ENCODE data around the gene GNG8.

Gene GNG8

GRCh38 chr19:46625731-46626130 lies 10.3 kb downstream of the GNG8 start:
- H3K4me1 ChIP-seq, result peaks cover 74 to 95% (median 82%) of the 10 kb centered on the region in 10 experiments
- peak overlapping the region in 8 of 11 experiments; percentile 31 to 73 (median 66); a peak in 12 of 22 replicates for H3K9ac ChIP-seq
- 0 out of 22 replicates have a peak, but pooled peaks cover 0 to 6% (median 0%) of the 10 kb centered on the region in 11 experiments for H4K20me1 ChIP-seq
- no peak for TF ChIP-seq Cebpa-rat (IDR thresholded peaks at IDR 0.05)
- H3K36me3 ChIP-seq, result peaks cover 0 to 14% (median 0%) of the 10 kb centered on the region in 11 experiments; a peak in 4 of 22 replicates
- peak overlapping the region; percentile 79 to 100 (median 89) for H3K4me2 ChIP-seq
- H3K27me3 ChIP-seq, result no peaks in the 10 kb centered on the region
- H3K9me3 ChIP-seq (replicated peaks in 1 of 11), result no peaks in the 10 kb centered on the region
- peak overlapping the region in 1 of 10 experiments; percentile 68; a peak in 1 of 20 replicates for H3K4me3 ChIP-seq
- peak overlapping the region; percentile 46 to 79 (median 71); a peak in 20 of 22 replicates for H3K27ac ChIP-seq

- peak within 1 kb of the TSS in 8 of 10 experiments; percentile 43 to 68 (median 52); a peak in 15 of 20 replicates for H3K4me3 ChIP-seq
- H3K4me2 ChIP-seq, result peak within 1 kb of the TSS; percentile 79 to 100 (median 89)
- peak within 1 kb of the TSS; percentile 46 to 79 (median 71); a peak in 20 of 22 replicates for H3K27ac ChIP-seq
- TF ChIP-seq Cebpa-rat (IDR thresholded peaks at IDR 0.05), result no peak
- no peaks in the 10 kb centered on the region for H3K9me3 ChIP-seq (replicated peaks in 1 of 11)
- H3K27me3 ChIP-seq, result no peaks in the 10 kb centered on the region
- peak within 1 kb of the TSS in 10 of 11 experiments; percentile 9 to 77 (median 68); a peak in 19 of 22 replicates for H3K9ac ChIP-seq
- H3K4me1 ChIP-seq, result peaks cover 78 to 96% (median 85%) of the 10 kb centered on the region in 10 experiments
- peaks cover 0 to 16% (median 0%) of the 10 kb centered on the region in 11 experiments; a peak in 4 of 22 replicates for H3K36me3 ChIP-seq
- H4K20me1 ChIP-seq, result 0 out of 22 replicates have a peak, but pooled peaks cover 0 to 6% (median 0%) of the 10 kb centered on the region in 11 experiments
Measured at GRCh38 chr19:46624958-46625661, 10.9 kb downstream of the GNG8 start, which contains the start of gene PTGIR. Gene PTGIR, minus strand, starts transcription at chr19:46625089. Its CDS starts 864 bp downstream, at chr19:46624225.

GRCh38 chr19:46623915-46624502 lies 12.0 kb downstream of the GNG8 start:
- Histone ChIP-seq H3K27ac (peak overlapping the region in 10 of 11 experiments; percentile 6 to 79 (median 66); a peak in 17 of 22 replicates), H3K9ac (peak overlapping the region in 10 of 11 experiments; percentile 9 to 77 (median 68); a peak in 18 of 22 replicates), H3K4me3 (peak overlapping the region in 7 of 10 experiments; percentile 43 to 68 (median 53); a peak in 14 of 20 replicates)

GRCh38 chr19:46622118-46622446 lies 13.9 kb downstream of the GNG8 start:
- Histone ChIP-seq H3K36me3 (peaks cover 0 to 16% (median 0%) of the 10 kb centered on the region in 11 experiments; a peak in 4 of 22 replicates), H3K27me3 (no peaks in the 10 kb centered on the region), H4K20me1 (peaks cover 0 to 6% (median 0%) of the 10 kb centered on the region in 11 experiments; a peak in 2 of 22 replicates), H3K27ac (peak overlapping the region in 7 of 11 experiments; percentile 25 to 79 (median 64); a peak in 9 of 22 replicates), H3K4me2 (peak overlapping the region in 10 of 11 experiments; percentile 60 to 100 (median 92); a peak in 17 of 22 replicates), H3K9ac (peak overlapping the region in 7 of 11 experiments; percentile 31 to 77 (median 56); a peak in 13 of 22 replicates), H3K4me3 (peak overlapping the region in 4 of 10 experiments; percentile 46 to 68 (median 56); a peak in 7 of 20 replicates), H3K9me3 (replicated peaks in 1 of 11) (no peaks in the 10 kb centered on the region), H3K4me1 (peaks cover 87 to 100% (median 96%) of the 10 kb centered on the region in 10 experiments)
- TF ChIP-seq Cebpa-rat (IDR thresholded peaks at IDR 0.05), result no peak

More at GRCh38 chr19:46623915-46624502, 12.0 kb downstream of the GNG8 start:
- no peaks in the 10 kb centered on the region for H3K9me3 ChIP-seq (replicated peaks in 1 of 11)
- H3K4me1 ChIP-seq, result peaks cover 81 to 97% (median 89%) of the 10 kb centered on the region in 10 experiments
- H3K27me3 ChIP-seq, result no peaks in the 10 kb centered on the region
- peak overlapping the region; percentile 79 to 100 (median 89) for H3K4me2 ChIP-seq
- H4K20me1 ChIP-seq, result 0 out of 22 replicates have a peak, but pooled peaks cover 0 to 6% (median 0%) of the 10 kb centered on the region in 11 experiments
- TF ChIP-seq Cebpa-rat (IDR thresholded peaks at IDR 0.05), result no peak
- peaks cover 0 to 16% (median 0%) of the 10 kb centered on the region in 11 experiments; a peak in 4 of 22 replicates for H3K36me3 ChIP-seq

- TF ChIP-seq Cebpa-rat (IDR thresholded peaks at IDR 0.05), result no peak
- peak overlapping the region in 10 of 11 experiments; percentile 13 to 77 (median 55); a peak in 16 of 22 replicates for H3K9ac ChIP-seq
- H3K36me3 ChIP-seq, result peaks cover 0 to 16% (median 0%) of the 10 kb centered on the region in 11 experiments; a peak in 4 of 22 replicates
- no peaks in the 10 kb centered on the region for H3K9me3 ChIP-seq (replicated peaks in 1 of 11)
- peak overlapping the region; percentile 60 to 100 (median 90) for H3K4me2 ChIP-seq
- peaks cover 0 to 11% (median 0%) of the 10 kb centered on the region in 11 experiments; a peak in 3 of 22 replicates for H4K20me1 ChIP-seq
- H3K4me3 ChIP-seq, result peak overlapping the region in 4 of 10 experiments; percentile 46 to 68 (median 56); a peak in 7 of 20 replicates
- peak overlapping the region in 10 of 11 experiments; percentile 1 to 79 (median 56); a peak in 13 of 22 replicates for H3K27ac ChIP-seq
- H3K4me1 ChIP-seq, result peaks cover 87 to 100% (median 96%) of the 10 kb centered on the region in 10 experiments
- H3K27me3 ChIP-seq, result no peaks in the 10 kb centered on the region
Measured at GRCh38 chr19:46621191-46622117, 14.5 kb downstream of the GNG8 start.

GRCh38 chr19:46620716-46621115 lies 15.3 kb downstream of the GNG8 start:
- no peak for TF ChIP-seq Cebpa-rat (IDR thresholded peaks at IDR 0.05)
- Histone ChIP-seq H4K20me1 (peaks cover 0 to 13% (median 0%) of the 10 kb centered on the region in 11 experiments; a peak in 3 of 22 replicates), H3K27me3 (no peaks in the 10 kb centered on the region), H3K4me3 (peak overlapping the region in 4 of 10 experiments; percentile 3 to 68 (median 52); a peak in 3 of 20 replicates), H3K4me2 (peak overlapping the region; percentile 60 to 100 (median 90)), H3K4me1 (peaks cover 87 to 100% (median 96%) of the 10 kb centered on the region in 10 experiments), H3K9me3 (replicated peaks in 1 of 11) (no peaks in the 10 kb centered on the region), H3K36me3 (peaks cover 0 to 16% (median 0%) of the 10 kb centered on the region in 11 experiments; a peak in 4 of 22 replicates), H3K27ac (peak overlapping the region; percentile 1 to 79 (median 64); a peak in 15 of 22 replicates), H3K9ac (peak overlapping the region in 9 of 11 experiments; percentile 47 to 77 (median 59); a peak in 12 of 22 replicates)

GRCh38 chr19:46620267-46620666 lies 15.7 kb downstream of the GNG8 start:
- Histone ChIP-seq H3K9ac (peak overlapping the region; percentile 41 to 77 (median 56); a peak in 17 of 22 replicates), H4K20me1 (peaks cover 0 to 13% (median 0%) of the 10 kb centered on the region in 11 experiments; a peak in 3 of 22 replicates), H3K36me3 (peaks cover 0 to 16% (median 0%) of the 10 kb centered on the region in 11 experiments; a peak in 4 of 22 replicates), H3K4me3 (peak overlapping the region in 4 of 10 experiments; percentile 3 to 68 (median 52); a peak in 5 of 20 replicates), H3K27me3 (no peaks in the 10 kb centered on the region), H3K9me3 (replicated peaks in 1 of 11) (no peaks in the 10 kb centered on the region), H3K27ac (peak overlapping the region in 10 of 11 experiments; percentile 37 to 79 (median 64); a peak in 19 of 22 replicates), H3K4me2 (peak overlapping the region; percentile 60 to 100 (median 90)), H3K4me1 (peaks cover 87 to 100% (median 95%) of the 10 kb centered on the region in 10 experiments)
- no peak for TF ChIP-seq Cebpa-rat (IDR thresholded peaks at IDR 0.05)

All from BLaER1 treated with 17β-estradiol and CSF1 and Interleukin-3, amounts not matched to agents 10 nM and 100 nM (cell line).